H1 (cell line): Measurements from ENCODE around the gene GPR65. TPM values are rescaled to one million over a fixed set of nuclear protein-coding genes. Genes with fewer than 3 reads are reported as not detected.
"Not testable (repeated sequence)": the region's sequence is repeated elsewhere in the genome, so short reads cannot be mapped to it uniquely, and the experiment has no call there.

ENCODE experiments used
- CTCF ChIA-PET: fragments of 300-600 bp; sonication (Branson Sonifier 250); formaldehyde crosslinking; loops from one replicate; lab custom pipeline; 2021; ENCODE audit not compliant: partially characterized antibody; lab: Charles Lee
- POLR2A ChIA-PET: fragments of 300-600 bp; sonication (Branson Sonifier 250); formaldehyde crosslinking; loops from one replicate; lab custom pipeline; 2021; ENCODE audit warnings: inconsistent platforms; ENCODE audit not compliant: partially characterized antibody; lab: Charles Lee
- DNase-seq, 2 experiments: peaks; one replicate each; pipeline versions ENCODE4 v3.0.0 to v3.0.0-alpha.2; 2010 to 2022; ENCODE audit warnings: low spot score in 2 of 2, low read depth in 1 of 2, mixed read lengths in 1 of 2
- FAIRE-seq: peaks from 2 replicates; lab custom pipeline; 2011; peaks lifted over from hg19 to GRCh38; lab: Jason Lieb, UNC
- H2AFZ ChIP-seq: 2 replicates; pipeline ENCODE4 v1.8.1; 2012; ENCODE audit warnings: low read length, inconsistent platforms
- H2AK5ac ChIP-seq: 2 replicates; pipeline ENCODE4 v1.6.1; 2013; ENCODE audit warnings: low read depth, low read length
- H2BK120ac ChIP-seq: replicated peaks from 2 replicates; pipeline ENCODE3; 2013; ENCODE audit warnings: low read depth, low read length, inconsistent platforms
- H2BK12ac ChIP-seq: 2 replicates; pipeline ENCODE4 v1.6.1; 2013; ENCODE audit warnings: low read depth, low read length
- H2BK15ac ChIP-seq: 2 replicates; pipeline ENCODE4 v1.6.1; 2013; ENCODE audit warnings: low read length
- H2BK20ac ChIP-seq: 2 replicates; pipeline ENCODE4 v1.6.1; 2013; ENCODE audit warnings: low read length
- H2BK5ac ChIP-seq: 2 replicates; pipeline ENCODE4 v1.6.1; 2013; ENCODE audit warnings: low read depth, low read length
- H3K14ac ChIP-seq: 2 replicates; pipeline ENCODE4 v1.6.1; 2013; ENCODE audit warnings: inconsistent platforms; ENCODE audit not compliant: insufficient read length
- H3K18ac ChIP-seq: 2 replicates; pipeline ENCODE4 v1.6.1; 2013; ENCODE audit warnings: low read length; ENCODE audit errors: extremely low read depth
- H3K23ac ChIP-seq: 2 replicates; pipeline ENCODE4 v1.6.1; 2013; ENCODE audit warnings: inconsistent platforms; ENCODE audit not compliant: insufficient read length
- H3K23me2 ChIP-seq: 2 replicates; pipeline ENCODE4 v1.6.1; 2013; ENCODE audit warnings: low read depth, low read length
- H3K27ac ChIP-seq: 2 replicates; pipeline ENCODE4 v1.6.1; 2011; ENCODE audit warnings: low read depth, low read length, inconsistent platforms
- H3K27me3 ChIP-seq, 4 experiments: replicated peaks in 1 of 4; 1 replicate in 1 of 4; 2 replicates in 3 of 4; pipeline versions ENCODE4 v1.6.1 to v1.8.1; 2011 to 2013; ENCODE audit warnings: low read length in 3 of 4, mild to moderate bottlenecking in 3 of 4, inconsistent platforms in 2 of 4, mixed read lengths in 2 of 4, moderate library complexity in 1 of 4; ENCODE audit not compliant: control insufficient read depth in 3 of 4, insufficient read depth in 3 of 4; ENCODE audit errors: extremely low read depth in 1 of 4
- H3K36me3 ChIP-seq, 4 experiments: 2 replicates each; pipeline versions ENCODE4 v1.6.1 to v1.8.1; 2011 to 2013; ENCODE audit warnings: mild to moderate bottlenecking in 4 of 4, low read length in 3 of 4, moderate library complexity in 2 of 4, control low read depth in 1 of 4, inconsistent platforms in 1 of 4; ENCODE audit not compliant: insufficient read depth in 4 of 4, control insufficient read depth in 2 of 4
- H3K4ac ChIP-seq: replicated peaks from 2 replicates; pipeline ENCODE3; 2013; ENCODE audit warnings: low read length, low read depth, mixed read lengths, inconsistent platforms; ENCODE audit not compliant: insufficient read length
- H3K4me1 ChIP-seq, 4 experiments: replicated peaks in 1 of 4; 1 replicate in 1 of 4; 2 replicates in 3 of 4; pipeline versions ENCODE4 v1.6.1 to v1.8.1; 2011 to 2013; ENCODE audit warnings: low read length in 3 of 4, inconsistent platforms in 2 of 4, mixed read lengths in 1 of 4; ENCODE audit not compliant: insufficient read depth in 4 of 4, control insufficient read depth in 3 of 4
- H3K4me2 ChIP-seq, 2 experiments: 2 replicates each; pipeline versions ENCODE4 v1.6.1 to v1.8.1; 2011 to 2013; ENCODE audit warnings: low read depth in 2 of 2, low read length in 2 of 2, control low read depth in 1 of 2, inconsistent platforms in 1 of 2, mild to moderate bottlenecking in 1 of 2; ENCODE audit not compliant: insufficient read depth in 1 of 2
- H3K4me3 ChIP-seq, 4 experiments: fragments of 200-600, 300-600 bp in 1 of 4; sonication (generic), shearing (Covaris generic), sonication (Bioruptor Twin) in 1 of 4; 2 replicates each; pipeline versions ENCODE4 v1.5.1 to v1.8.1; 2011 to 2016; ENCODE audit warnings: low read length in 4 of 4, low read depth in 3 of 4, control low read depth in 2 of 4, inconsistent platforms in 2 of 4, mild to moderate bottlenecking in 2 of 4, mixed read lengths in 1 of 4, moderate library complexity in 1 of 4; ENCODE audit not compliant: insufficient read depth in 2 of 4; ENCODE audit errors: extremely low read depth in 1 of 4
- H3K56ac ChIP-seq: replicated peaks from 2 replicates; pipeline ENCODE3; 2013; ENCODE audit warnings: low read depth, mild to moderate bottlenecking, mixed read lengths, low read length, inconsistent platforms; ENCODE audit not compliant: insufficient read length
- H3K79me1 ChIP-seq: 2 replicates; pipeline ENCODE4 v1.6.1; 2013; ENCODE audit warnings: low read depth, low read length, control low read depth
- H3K79me2 ChIP-seq, 2 experiments: 2 replicates each; pipeline versions ENCODE4 v1.6.1 to v1.8.1; 2012 to 2013; ENCODE audit warnings: low read length in 2 of 2, mild to moderate bottlenecking in 2 of 2, inconsistent platforms in 1 of 2; ENCODE audit not compliant: insufficient read depth in 2 of 2, control insufficient read depth in 1 of 2
- H3K9ac ChIP-seq, 4 experiments: replicated peaks in 1 of 4; 1 replicate in 1 of 4; 2 replicates in 3 of 4; pipeline versions ENCODE4 v1.6.1 to v1.8.1; 2011 to 2013; ENCODE audit warnings: low read depth in 3 of 4, low read length in 3 of 4, control low read depth in 2 of 4, mild to moderate bottlenecking in 2 of 4, moderate library complexity in 2 of 4, inconsistent platforms in 1 of 4; ENCODE audit errors: extremely low read depth in 1 of 4
- H3K9me3 ChIP-seq, 2 experiments: 2 replicates each; pipeline versions ENCODE4 v1.6.1 to v1.8.1; 2012 to 2013; ENCODE audit warnings: mild to moderate bottlenecking in 2 of 2, moderate library complexity in 2 of 2, control low read depth in 1 of 2, inconsistent platforms in 1 of 2, low read depth in 1 of 2, low read length in 1 of 2, mixed read lengths in 1 of 2; ENCODE audit not compliant: insufficient read depth in 2 of 2
- H4K20me1 ChIP-seq, 2 experiments: replicated peaks in 1 of 2; 2 replicates each; pipeline versions ENCODE3 to v1.8.1; 2011 to 2013; ENCODE audit warnings: inconsistent platforms in 2 of 2, low read length in 2 of 2, mild to moderate bottlenecking in 1 of 2; ENCODE audit not compliant: insufficient read depth in 2 of 2, control insufficient read depth in 1 of 2
- H4K5ac ChIP-seq: 2 replicates; pipeline ENCODE4 v1.6.1; 2013; ENCODE audit warnings: low read length, low read depth, mixed read lengths, inconsistent platforms; ENCODE audit not compliant: insufficient read length
- H4K8ac ChIP-seq: 2 replicates; pipeline ENCODE4 v1.8.0; 2013; ENCODE audit warnings: mild to moderate bottlenecking, moderate library complexity, low read length, inconsistent platforms; ENCODE audit not compliant: insufficient read depth; ENCODE audit errors: extremely low read depth
- H4K91ac ChIP-seq: replicated peaks from 2 replicates; pipeline ENCODE3; 2013; ENCODE audit warnings: low read length, mixed read lengths, inconsistent platforms; ENCODE audit not compliant: insufficient read length
- WGBS, 2 experiments: shearing (Covaris generic) in 1 of 2; methylation state at CpG; one replicate each; pipeline versions ENCODE4 v1.1.6 to v1.1.7; 2013 to 2015; ENCODE audit warnings: low lambda C conversion rate in 2 of 2, mixed read lengths in 2 of 2, inconsistent platforms in 1 of 2, low coverage in 1 of 2, missing lambda C conversion rate in 1 of 2; ENCODE audit not compliant: insufficient replicate concordance in 2 of 2, insufficient coverage in 1 of 2, insufficient read length in 1 of 2; ENCODE audit errors: extremely low coverage in 1 of 2, missing lambda C conversion rate in 1 of 2; 5-methylcytosine and 5-hydroxymethylcytosine counted together
- polyA plus RNA-seq, 7 experiments: library from polyadenylated mRNA; depleted of rRNA in 3 of 7; stranded (reverse) in 5 of 7; unstranded in 2 of 7; fragments of >200 nt in 5 of 7; fragments of 200-250 nt in 2 of 7; gene quantifications; 1 replicate in 5 of 7; 2 replicates in 1 of 7; 4 replicates in 1 of 7; pipeline versions ENCODE4 v1.2.1 to v1.2.3, GENCODE V29; 2011 to 2013; ENCODE audit warnings: missing spikeins in 2 of 7, mixed read lengths in 2 of 7
- total RNA-seq: library from RNA; stranded (reverse); fragmentation: NEBNext Ultra II Directional; extraction: Animal tissue kit (Norgen Biotek cat#: 25700); gene quantifications from 2 replicates; pipeline ENCODE4 v1.2.1, GENCODE V29; 2021

GPR65 gene
- total and polyA plus RNA-seq, 2 of the 8 experiments (the other 6 are each of a cell fraction or from before 2014, with no cell fraction given): not detected

DNA sequence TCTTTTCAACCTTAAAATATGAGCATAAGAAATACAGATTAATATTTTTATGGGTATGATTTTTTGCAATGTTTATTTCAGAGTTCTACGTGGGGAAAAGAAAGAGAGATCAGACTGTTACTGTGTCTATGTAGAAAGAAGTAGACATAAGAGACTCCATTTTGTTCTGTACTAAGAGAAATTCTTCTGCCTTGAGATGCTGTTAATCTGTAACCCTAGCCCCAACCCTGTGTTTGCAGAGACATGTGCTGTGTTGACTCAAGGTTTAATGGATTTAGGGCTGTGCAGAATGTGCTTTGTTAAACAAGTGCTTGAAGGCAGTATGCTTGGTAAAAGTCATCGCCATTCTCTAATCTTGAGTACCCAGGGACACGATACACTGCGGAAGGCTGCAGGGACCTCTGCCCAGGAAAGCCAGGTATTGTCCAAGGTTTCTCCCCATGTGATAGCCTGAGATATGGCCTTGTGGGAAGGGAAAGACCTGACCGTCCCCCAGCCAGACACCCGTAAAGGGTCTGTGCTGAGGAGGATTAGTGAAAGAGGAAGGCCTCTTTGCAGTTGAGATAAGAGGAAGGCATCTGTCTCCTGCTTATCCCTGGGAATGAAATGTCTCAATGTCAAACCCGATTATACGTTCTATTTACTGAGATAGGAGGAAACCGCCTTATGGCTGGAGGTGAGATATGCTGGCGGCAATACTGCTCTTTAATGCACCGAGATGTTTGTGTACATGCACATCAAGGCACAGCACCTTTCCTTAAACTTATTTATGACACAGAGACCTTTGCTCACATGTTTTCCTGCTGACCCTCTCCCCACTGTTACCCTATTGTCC is 19.5 kb downstream of the GPR65 start:
- H2AFZ ChIP-seq, FAIRE-seq, H3K4ac ChIP-seq, H4K20me1 ChIP-seq, CTCF ChIA-PET, H3K23me2 ChIP-seq, H3K79me2 ChIP-seq, H2BK120ac ChIP-seq, H3K4me3 ChIP-seq, H3K9ac ChIP-seq, H4K91ac ChIP-seq, H3K4me1 ChIP-seq, H2BK20ac ChIP-seq, H3K4me2 ChIP-seq, H3K56ac ChIP-seq, POLR2A ChIA-PET, H4K5ac ChIP-seq, H2AK5ac ChIP-seq, H3K14ac ChIP-seq, H2BK5ac ChIP-seq, DNase-seq, H3K79me1 ChIP-seq, H3K9me3 ChIP-seq, H4K8ac ChIP-seq, H3K36me3 ChIP-seq, H3K27me3 ChIP-seq, H2BK15ac ChIP-seq, H3K18ac ChIP-seq, H3K27ac ChIP-seq, H2BK12ac ChIP-seq, H3K23ac ChIP-seq: not testable (repeated sequence)
- WGBS, 2 experiments: 89% methylated on average over 9 of the region's 11 CpGs; no CpG with 5 or more reads in 1 of the 2 experiments
